Measurements from ENCODE around the gene SAE1. TPM values are rescaled to one million over a fixed set of nuclear protein-coding genes. Genes with fewer than 3 reads are reported as not detected.

SAE1 gene
- total RNA-seq, 1 experiment from 2014 or later = 140 TPM

DNA sequence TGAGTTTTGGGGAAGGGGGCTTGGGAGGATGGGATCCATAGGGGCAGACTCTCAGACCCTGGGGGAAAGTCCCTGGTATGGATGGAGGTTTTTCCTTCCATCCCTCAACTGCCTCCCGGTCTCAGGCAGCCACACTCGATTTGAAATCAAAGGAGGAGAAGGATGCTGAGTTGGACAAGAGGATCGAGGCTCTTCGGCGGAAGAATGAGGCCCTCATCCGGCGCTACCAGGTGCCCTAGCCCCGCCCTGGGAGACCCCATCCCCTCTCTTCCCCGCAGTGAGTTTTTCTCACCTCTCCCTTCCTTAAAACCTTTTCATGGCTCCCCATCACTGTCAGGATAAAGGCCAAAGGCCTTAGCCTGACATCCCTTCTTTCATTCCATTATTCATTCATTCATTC lies 127.8 kb downstream of the SAE1 start:
- DNase-seq (ENCODE audit: low read depth, low spot score) = no peak
- peak overlapping the region; percentile 91 for H3K27ac ChIP-seq (ENCODE audit: low read length)

DNA sequence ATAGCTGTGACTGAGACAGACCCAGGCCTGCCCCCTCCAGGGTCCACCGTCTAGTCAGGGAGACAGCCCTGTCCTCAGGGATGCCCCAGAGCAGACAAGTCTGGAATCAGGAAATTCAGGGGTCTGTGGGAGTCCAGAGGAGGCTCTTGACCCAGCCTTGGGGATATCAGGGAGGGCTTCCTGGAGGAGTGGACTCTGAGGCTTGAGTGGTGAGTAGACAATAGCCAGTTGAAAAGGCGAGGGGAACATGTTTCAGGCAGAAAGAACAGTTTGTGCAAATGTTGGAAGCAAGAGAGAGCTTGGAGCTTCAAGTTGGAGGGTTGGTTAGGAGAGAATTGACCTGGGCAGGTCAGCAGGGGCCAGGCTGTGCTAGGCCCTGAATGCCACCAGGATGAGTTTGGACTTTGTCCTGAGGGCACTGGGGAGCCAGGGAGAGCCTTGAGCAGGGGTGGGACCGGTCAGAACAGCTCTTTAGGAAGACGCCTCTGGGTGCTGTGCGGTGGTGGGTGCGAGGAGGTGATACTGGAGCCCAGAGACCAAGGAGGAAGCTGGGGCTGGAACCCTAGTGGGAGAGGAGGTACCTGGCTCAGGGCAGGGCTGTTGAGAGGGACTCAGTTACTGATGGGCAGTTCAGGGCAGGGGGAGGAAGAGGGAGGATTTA lies 128.4 kb downstream of the SAE1 start:
- Histone ChIP-seq H3K36me3 (ENCODE audit: control insufficient read depth, insufficient read depth, low read length) (no peaks in the 10 kb centered on the region; the same call in 1 of the 2 replicates), H3K4me1 (ENCODE audit: control insufficient read depth, insufficient read depth, low read length) (peaks cover 6% of the 10 kb centered on the region), H3K4me3 (ENCODE audit: low read depth in 2 of 2, low read length in 2 of 2) (no peak overlapping the region), H3K27ac (ENCODE audit: low read length) (peak overlapping the region; percentile 9; the same call in 1 of the 2 replicates), H3K27me3 (ENCODE audit: control insufficient read depth, insufficient read depth, low read length) (no peaks in the 10 kb centered on the region), H3K9me3 (ENCODE audit: control insufficient read depth, insufficient read depth, low read depth, low read length) (no peaks in the 10 kb centered on the region)
- intact Hi-C loops (cut with micrococcal nuclease; ENCODE audit: unreplicated experiment) (no loop called here), in situ Hi-C loops (cut with HindIII; ENCODE audit: low pct_unique_long_range_greater_than_20kb, low sequenced_read_pairs) (no loop called here)
- no TSS peak for BruUV-seq (replicated peaks)
- POLR2A ChIA-PET = no interaction called here
- no peak for DNase-seq (ENCODE audit: low read depth, low spot score)
- no peak for TF ChIP-seq TCF7L2 (IDR thresholded peaks at IDR 0.05; ENCODE audit: low read depth, low read length)
- TF ChIP-seq, protein P1, sequence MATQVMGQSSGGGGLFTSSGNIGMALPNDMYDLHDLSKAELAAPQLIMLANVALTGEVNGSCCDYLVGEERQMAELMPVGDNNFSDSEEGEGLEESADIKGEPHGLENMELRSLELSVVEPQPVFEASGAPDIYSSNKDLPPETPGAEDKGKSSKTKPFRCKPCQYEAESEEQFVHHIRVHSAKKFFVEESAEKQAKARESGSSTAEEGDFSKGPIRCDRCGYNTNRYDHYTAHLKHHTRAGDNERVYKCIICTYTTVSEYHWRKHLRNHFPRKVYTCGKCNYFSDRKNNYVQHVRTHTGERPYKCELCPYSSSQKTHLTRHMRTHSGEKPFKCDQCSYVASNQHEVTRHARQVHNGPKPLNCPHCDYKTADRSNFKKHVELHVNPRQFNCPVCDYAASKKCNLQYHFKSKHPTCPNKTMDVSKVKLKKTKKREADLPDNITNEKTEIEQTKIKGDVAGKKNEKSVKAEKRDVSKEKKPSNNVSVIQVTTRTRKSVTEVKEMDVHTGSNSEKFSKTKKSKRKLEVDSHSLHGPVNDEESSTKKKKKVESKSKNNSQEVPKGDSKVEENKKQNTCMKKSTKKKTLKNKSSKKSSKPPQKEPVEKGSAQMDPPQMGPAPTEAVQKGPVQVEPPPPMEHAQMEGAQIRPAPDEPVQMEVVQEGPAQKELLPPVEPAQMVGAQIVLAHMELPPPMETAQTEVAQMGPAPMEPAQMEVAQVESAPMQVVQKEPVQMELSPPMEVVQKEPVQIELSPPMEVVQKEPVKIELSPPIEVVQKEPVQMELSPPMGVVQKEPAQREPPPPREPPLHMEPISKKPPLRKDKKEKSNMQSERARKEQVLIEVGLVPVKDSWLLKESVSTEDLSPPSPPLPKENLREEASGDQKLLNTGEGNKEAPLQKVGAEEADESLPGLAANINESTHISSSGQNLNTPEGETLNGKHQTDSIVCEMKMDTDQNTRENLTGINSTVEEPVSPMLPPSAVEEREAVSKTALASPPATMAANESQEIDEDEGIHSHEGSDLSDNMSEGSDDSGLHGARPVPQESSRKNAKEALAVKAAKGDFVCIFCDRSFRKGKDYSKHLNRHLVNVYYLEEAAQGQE (IDR thresholded peaks at IDR 0.05; ENCODE audit: insufficient read depth in 1 of 2, low read depth in 2 of 2, low read length in 1 of 2) = no peak
- TF ChIP-seq, protein P2, sequence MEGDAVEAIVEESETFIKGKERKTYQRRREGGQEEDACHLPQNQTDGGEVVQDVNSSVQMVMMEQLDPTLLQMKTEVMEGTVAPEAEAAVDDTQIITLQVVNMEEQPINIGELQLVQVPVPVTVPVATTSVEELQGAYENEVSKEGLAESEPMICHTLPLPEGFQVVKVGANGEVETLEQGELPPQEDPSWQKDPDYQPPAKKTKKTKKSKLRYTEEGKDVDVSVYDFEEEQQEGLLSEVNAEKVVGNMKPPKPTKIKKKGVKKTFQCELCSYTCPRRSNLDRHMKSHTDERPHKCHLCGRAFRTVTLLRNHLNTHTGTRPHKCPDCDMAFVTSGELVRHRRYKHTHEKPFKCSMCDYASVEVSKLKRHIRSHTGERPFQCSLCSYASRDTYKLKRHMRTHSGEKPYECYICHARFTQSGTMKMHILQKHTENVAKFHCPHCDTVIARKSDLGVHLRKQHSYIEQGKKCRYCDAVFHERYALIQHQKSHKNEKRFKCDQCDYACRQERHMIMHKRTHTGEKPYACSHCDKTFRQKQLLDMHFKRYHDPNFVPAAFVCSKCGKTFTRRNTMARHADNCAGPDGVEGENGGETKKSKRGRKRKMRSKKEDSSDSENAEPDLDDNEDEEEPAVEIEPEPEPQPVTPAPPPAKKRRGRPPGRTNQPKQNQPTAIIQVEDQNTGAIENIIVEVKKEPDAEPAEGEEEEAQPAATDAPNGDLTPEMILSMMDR (IDR thresholded peaks at IDR 0.05) = no peak
- TF ChIP-seq POLR2AphosphoS5 (IDR thresholded peaks at IDR 0.05; ENCODE audit: low read depth, low read length) = no peak
- TF ChIP-seq SIN3A (IDR thresholded peaks at IDR 0.05; ENCODE audit: borderline replicate concordance, insufficient read depth, low read depth, low read length) = no peak
- CTCF ChIA-PET = no interaction called here
- ATAC-seq = no peak

More for the DNA sequence above, 127.8 kb downstream of the SAE1 start:
- no peaks in the 10 kb centered on the region for H3K9me3 ChIP-seq (ENCODE audit: control insufficient read depth, insufficient read depth, low read depth, low read length)
- ChIA-PET POLR2A (no interaction called here), CTCF (no interaction called here)
- intact Hi-C loops (cut with micrococcal nuclease; ENCODE audit: unreplicated experiment) (no loop called here), in situ Hi-C loops (cut with HindIII; ENCODE audit: low pct_unique_long_range_greater_than_20kb, low sequenced_read_pairs) (no loop called here)
- BruUV-seq (replicated peaks) = no TSS peak
- H3K4me3 ChIP-seq (ENCODE audit: low read depth in 2 of 2, low read length in 2 of 2) = peak overlapping the region; percentile 65 to 89; a peak in 3 of 4 replicates
- H3K36me3 ChIP-seq (ENCODE audit: control insufficient read depth, insufficient read depth, low read length) = no peaks in the 10 kb centered on the region; the same call in 1 of the 2 replicates
- peaks cover 6% of the 10 kb centered on the region for H3K4me1 ChIP-seq (ENCODE audit: control insufficient read depth, insufficient read depth, low read length)
- H3K27me3 ChIP-seq (ENCODE audit: control insufficient read depth, insufficient read depth, low read length) = no peaks in the 10 kb centered on the region
- no peak for ATAC-seq
- TF ChIP-seq POLR2AphosphoS5 (IDR thresholded peaks at IDR 0.05; ENCODE audit: low read depth, low read length) (no peak), TCF7L2 (IDR thresholded peaks at IDR 0.05; ENCODE audit: low read depth, low read length) (no peak), SIN3A (IDR thresholded peaks at IDR 0.05; ENCODE audit: borderline replicate concordance, insufficient read depth, low read depth, low read length) (no peak)
- TF ChIP-seq, protein P2 (IDR thresholded peaks at IDR 0.05) = no peak
- TF ChIP-seq, protein P1 (IDR thresholded peaks at IDR 0.05; ENCODE audit: insufficient read depth in 1 of 2, low read depth in 2 of 2, low read length in 1 of 2) = no peak

Measured in Panc1 (cell line).